ENCODE data around the gene PLEKHG5. TPM values are rescaled to one million over a fixed set of nuclear protein-coding genes. Genes with fewer than 3 reads are reported as not detected.
"Not testable (repeated sequence)": the region's sequence is repeated elsewhere in the genome, so short reads cannot be mapped to it uniquely, and the experiment has no call there.

Gene PLEKHG5
- total RNA-seq, 4 donors from 2014 or later = 5.8 to 18.1 (median 12.0) TPM

- H3K27me3 ChIP-seq = peaks cover 0 to 96% (median 46%) of the 10 kb centered on the region in 4 donors
- no peaks in the 10 kb centered on the region for H3K36me3 ChIP-seq
- H3K4me3 ChIP-seq = peak overlapping the region; percentile 25 to 51 (median 34)
- TF ChIP-seq, protein P1, sequence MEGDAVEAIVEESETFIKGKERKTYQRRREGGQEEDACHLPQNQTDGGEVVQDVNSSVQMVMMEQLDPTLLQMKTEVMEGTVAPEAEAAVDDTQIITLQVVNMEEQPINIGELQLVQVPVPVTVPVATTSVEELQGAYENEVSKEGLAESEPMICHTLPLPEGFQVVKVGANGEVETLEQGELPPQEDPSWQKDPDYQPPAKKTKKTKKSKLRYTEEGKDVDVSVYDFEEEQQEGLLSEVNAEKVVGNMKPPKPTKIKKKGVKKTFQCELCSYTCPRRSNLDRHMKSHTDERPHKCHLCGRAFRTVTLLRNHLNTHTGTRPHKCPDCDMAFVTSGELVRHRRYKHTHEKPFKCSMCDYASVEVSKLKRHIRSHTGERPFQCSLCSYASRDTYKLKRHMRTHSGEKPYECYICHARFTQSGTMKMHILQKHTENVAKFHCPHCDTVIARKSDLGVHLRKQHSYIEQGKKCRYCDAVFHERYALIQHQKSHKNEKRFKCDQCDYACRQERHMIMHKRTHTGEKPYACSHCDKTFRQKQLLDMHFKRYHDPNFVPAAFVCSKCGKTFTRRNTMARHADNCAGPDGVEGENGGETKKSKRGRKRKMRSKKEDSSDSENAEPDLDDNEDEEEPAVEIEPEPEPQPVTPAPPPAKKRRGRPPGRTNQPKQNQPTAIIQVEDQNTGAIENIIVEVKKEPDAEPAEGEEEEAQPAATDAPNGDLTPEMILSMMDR (IDR thresholded peaks at IDR 0.05) = no peak
- no peak for TF ChIP-seq EP300 (IDR thresholded peaks at IDR 0.05)
- TF ChIP-seq POLR2A (IDR thresholded peaks at IDR 0.05; ENCODE audit: low read depth) = no peak
- no peak for TF ChIP-seq POLR2AphosphoS5 (IDR thresholded peaks at IDR 0.05)
- peaks cover 10 to 28% (median 25%) of the 10 kb centered on the region in 4 donors for H3K4me1 ChIP-seq
- 0% methylated on average over 11 of the region's 68 CpGs for WGBS
- intact Hi-C loops (cut with DNase I) = no loop called here
- H3K9me3 ChIP-seq = no peaks in the 10 kb centered on the region
- DNase-seq (ENCODE audit: extremely low spot score) = no peak
- H3K27ac ChIP-seq (replicated peaks in 1 of 4) = no peak overlapping the region
These were observed 43.4 kb downstream of the PLEKHG5 start for GRCh38 chr1:6447818-6448748.

DNA sequence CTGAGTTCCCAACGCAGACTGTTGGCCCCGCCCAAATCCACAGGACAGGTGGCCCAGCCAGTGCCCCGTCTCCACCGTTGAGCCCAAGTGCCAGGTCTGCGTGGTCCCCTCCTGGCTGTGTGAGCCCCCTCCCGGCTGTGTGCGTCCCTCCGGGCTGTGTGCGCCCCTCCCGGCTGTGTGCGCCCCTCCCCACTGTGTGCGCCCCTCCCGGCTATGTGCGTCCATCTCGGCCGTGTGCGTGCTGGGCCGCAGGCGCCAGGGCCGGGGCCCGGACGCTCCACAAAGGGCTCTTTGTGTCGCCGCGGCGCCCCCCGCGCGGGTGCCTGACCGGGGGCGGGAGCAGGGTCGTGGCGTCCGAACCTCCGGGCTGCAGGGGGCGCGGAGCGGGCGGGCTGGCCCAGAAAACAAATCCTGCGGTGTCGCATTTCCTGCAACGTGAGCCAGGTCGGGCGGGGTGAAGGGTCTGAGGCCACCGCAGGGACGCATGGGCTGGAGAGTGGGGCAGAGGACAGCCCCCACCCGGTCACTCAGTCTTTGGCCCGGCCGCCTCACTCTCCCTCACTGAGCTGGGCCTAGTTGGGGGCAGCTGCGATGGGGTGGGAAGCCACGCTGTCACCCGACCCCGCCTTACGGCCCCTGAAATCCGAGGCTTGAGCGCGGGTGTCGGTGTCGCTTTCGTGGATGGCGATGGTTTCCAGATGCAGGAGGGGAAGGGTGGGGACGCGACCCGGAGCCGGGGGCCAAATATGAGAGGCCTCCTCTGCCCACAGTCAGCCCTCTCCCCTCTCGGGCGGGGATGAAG is 44.2 kb downstream of the PLEKHG5 start:
- Histone ChIP-seq H3K27me3 (peaks cover 0 to 94% (median 46%) of the 10 kb centered on the region in 4 donors), H3K4me1 (peaks cover 10 to 28% (median 25%) of the 10 kb centered on the region in 4 donors), H3K9me3 (no peaks in the 10 kb centered on the region), H3K36me3 (no peaks in the 10 kb centered on the region), H3K27ac (replicated peaks in 1 of 4) (no peak overlapping the region), H3K4me3 (peak overlapping the region in 3 of 4 donors; percentile 6 to 34 (median 22))
- 2% methylated on average over 16 of the region's 67 CpGs for WGBS
- TF ChIP-seq, protein P1 (IDR thresholded peaks at IDR 0.05) = no peak
- TF ChIP-seq POLR2AphosphoS5 (IDR thresholded peaks at IDR 0.05) (no peak), POLR2A (IDR thresholded peaks at IDR 0.05; ENCODE audit: low read depth) (no peak), EP300 (IDR thresholded peaks at IDR 0.05) (no peak)
- intact Hi-C loops (cut with DNase I) = no loop called here
- DNase-seq (ENCODE audit: extremely low spot score) = no peak

DNA sequence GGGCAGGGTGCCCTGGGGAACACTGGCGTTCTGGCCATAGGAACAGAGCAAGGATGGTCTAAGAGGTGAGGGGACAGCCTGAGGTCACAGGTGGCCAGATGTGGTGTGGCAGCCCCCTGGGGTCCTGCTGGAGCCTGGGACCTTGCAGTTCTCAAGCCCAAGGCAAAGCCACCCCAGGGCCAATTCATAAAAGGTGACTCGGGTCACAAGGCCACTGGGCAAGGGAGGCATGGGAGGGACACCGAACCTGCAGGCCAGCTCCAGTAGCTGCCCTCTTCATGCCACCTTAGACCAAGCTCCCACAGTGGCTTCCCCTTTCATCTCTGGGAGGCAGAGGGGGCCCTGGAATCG is 44.8 kb downstream of the PLEKHG5 start:
- Histone ChIP-seq H3K9me3 (no peaks in the 10 kb centered on the region), H3K36me3 (no peaks in the 10 kb centered on the region), H3K27ac (replicated peaks in 1 of 4) (no peak overlapping the region), H3K4me3 (no peak overlapping the region), H3K27me3 (peaks cover 0 to 94% (median 44%) of the 10 kb centered on the region in 4 donors), H3K4me1 (peaks cover 10 to 28% (median 25%) of the 10 kb centered on the region in 4 donors)
- 90% methylated on average over 2 of the region's 4 CpGs for WGBS
- no peak for DNase-seq (ENCODE audit: extremely low spot score)
- intact Hi-C loops (cut with DNase I) = no loop called here
- TF ChIP-seq EP300 (IDR thresholded peaks at IDR 0.05) (no peak), POLR2AphosphoS5 (IDR thresholded peaks at IDR 0.05) (no peak), POLR2A (IDR thresholded peaks at IDR 0.05; ENCODE audit: low read depth) (no peak)
- TF ChIP-seq, protein P1 (IDR thresholded peaks at IDR 0.05) = no peak

- DNase-seq (ENCODE audit: extremely low spot score); H3K27ac ChIP-seq (replicated peaks in 1 of 4); intact Hi-C loops (cut with DNase I); H3K36me3 ChIP-seq; H3K4me3 ChIP-seq; H3K9me3 ChIP-seq: not testable (repeated sequence)
- WGBS = 59% methylated on average over 2 of the region's 4 CpGs
- Histone ChIP-seq H3K27me3 (peaks cover 0 to 94% (median 41%) of the 10 kb centered on the region in 4 donors), H3K4me1 (peaks cover 10 to 28% (median 25%) of the 10 kb centered on the region in 4 donors)
These were observed 45.5 kb downstream of the PLEKHG5 start for GRCh38 chr1:6445929-6446328.
